ENCODE measurements around the gene SLC15A1. TPM values are rescaled to one million over a fixed set of nuclear protein-coding genes. Genes with fewer than 3 reads are reported as not detected.

The SLC15A1 gene
- total RNA-seq, 4 donors from 2014 or later = 0.57 TPM; not detected in 3

DNA sequence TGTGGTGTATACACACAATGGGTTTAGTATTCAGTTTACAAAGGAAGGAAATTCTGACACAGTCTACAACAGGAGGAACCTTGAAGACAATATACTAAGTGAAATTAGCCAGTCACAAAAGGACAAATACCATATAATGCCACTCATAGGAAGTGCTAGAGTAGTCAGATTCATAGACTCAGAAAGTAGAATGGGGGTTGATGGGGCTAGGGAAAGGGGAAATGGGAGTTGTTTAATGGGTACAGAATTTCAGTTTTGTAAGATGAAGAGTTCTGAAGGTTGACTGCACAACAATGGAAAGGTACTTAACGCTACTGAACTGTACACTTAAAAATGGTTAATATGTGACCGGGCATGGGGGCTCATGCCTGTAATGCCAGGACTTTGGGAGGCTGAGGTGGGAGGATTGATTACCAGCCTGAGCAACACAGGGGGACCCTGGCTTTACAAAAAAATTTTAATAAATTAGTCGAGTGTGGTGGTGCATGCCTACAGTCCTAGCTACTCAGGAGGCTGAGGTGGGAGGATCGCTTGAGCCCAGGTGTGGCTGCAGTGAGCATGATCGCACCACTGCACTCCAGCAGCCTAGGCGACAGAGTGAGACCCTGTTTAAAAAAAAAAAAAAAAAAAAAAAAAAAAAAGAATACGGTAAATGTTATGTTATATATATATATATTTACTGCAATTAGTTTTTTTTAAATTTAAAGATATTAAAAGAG is 45.0 kb downstream of the SLC15A1 start:
- WGBS, 2 donors (ENCODE audit: low coverage in 1 of 2) = 64 to 94% methylated on average over 5 to 7 of the region's 7 CpGs
- Histone ChIP-seq H3K4me1 (no peaks in the 10 kb centered on the region), H3K9me3 (no peaks in the 10 kb centered on the region), H3K27ac (no peak overlapping the region), H3K27me3 (no peaks in the 10 kb centered on the region), H3K36me3 (no peaks in the 10 kb centered on the region), H3K4me3 (no peak overlapping the region)
- ATAC-seq = no peak
- TF ChIP-seq POLR2AphosphoS5 (IDR thresholded peaks at IDR 0.05) (no peak), EP300 (IDR thresholded peaks at IDR 0.05) (no peak), POLR2A (IDR thresholded peaks at IDR 0.05) (no peak)
- TF ChIP-seq, protein P1, sequence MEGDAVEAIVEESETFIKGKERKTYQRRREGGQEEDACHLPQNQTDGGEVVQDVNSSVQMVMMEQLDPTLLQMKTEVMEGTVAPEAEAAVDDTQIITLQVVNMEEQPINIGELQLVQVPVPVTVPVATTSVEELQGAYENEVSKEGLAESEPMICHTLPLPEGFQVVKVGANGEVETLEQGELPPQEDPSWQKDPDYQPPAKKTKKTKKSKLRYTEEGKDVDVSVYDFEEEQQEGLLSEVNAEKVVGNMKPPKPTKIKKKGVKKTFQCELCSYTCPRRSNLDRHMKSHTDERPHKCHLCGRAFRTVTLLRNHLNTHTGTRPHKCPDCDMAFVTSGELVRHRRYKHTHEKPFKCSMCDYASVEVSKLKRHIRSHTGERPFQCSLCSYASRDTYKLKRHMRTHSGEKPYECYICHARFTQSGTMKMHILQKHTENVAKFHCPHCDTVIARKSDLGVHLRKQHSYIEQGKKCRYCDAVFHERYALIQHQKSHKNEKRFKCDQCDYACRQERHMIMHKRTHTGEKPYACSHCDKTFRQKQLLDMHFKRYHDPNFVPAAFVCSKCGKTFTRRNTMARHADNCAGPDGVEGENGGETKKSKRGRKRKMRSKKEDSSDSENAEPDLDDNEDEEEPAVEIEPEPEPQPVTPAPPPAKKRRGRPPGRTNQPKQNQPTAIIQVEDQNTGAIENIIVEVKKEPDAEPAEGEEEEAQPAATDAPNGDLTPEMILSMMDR (IDR thresholded peaks at IDR 0.05) = no peak

DNA sequence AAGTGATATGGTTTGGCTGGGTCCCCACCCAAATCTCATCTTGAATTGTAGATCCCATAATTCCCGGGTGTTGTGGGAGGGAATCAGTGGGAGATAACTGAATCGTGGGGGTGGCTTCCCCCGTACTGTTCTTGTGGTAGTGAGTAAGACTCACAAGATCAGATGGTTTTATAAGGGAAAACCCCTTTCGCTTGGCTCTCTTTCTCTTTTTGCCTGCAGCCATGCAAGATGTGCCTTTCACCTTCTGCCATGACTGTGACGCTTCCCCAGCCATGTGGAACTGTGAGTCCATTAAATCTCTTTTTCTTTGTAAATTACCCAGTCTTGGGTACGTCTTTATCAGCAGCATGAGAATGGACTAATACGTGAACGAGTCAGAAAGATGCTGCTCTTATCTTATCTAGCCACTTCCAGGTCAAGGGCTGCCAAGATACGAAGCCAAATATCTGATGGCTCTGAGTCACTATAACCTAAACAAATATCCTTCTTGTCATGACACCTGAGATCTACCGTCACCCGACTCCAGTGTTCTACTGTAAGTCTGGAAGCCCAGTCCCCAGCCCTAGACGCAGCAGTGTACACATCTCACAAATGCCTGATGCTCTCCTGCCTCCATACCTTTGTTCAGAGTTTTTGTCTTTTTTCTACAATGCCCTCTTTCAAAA is 45.9 kb downstream of the SLC15A1 start:
- H3K9me3 ChIP-seq = no peaks in the 10 kb centered on the region
- H3K27me3 ChIP-seq = no peaks in the 10 kb centered on the region
- H3K4me1 ChIP-seq = no peaks in the 10 kb centered on the region
- WGBS, 2 donors (ENCODE audit: low coverage in 1 of 2) = 46 to 51% methylated on average over 5 to 9 of the region's 12 CpGs
- no peak overlapping the region for H3K27ac ChIP-seq
- no peak for ATAC-seq
- H3K36me3 ChIP-seq = no peaks in the 10 kb centered on the region
- H3K4me3 ChIP-seq = no peak overlapping the region
- TF ChIP-seq, protein P1 (IDR thresholded peaks at IDR 0.05) = no peak
- no peak for TF ChIP-seq EP300 (IDR thresholded peaks at IDR 0.05)
- TF ChIP-seq POLR2AphosphoS5 (IDR thresholded peaks at IDR 0.05) = no peak
- no peak for TF ChIP-seq POLR2A (IDR thresholded peaks at IDR 0.05)

DNA sequence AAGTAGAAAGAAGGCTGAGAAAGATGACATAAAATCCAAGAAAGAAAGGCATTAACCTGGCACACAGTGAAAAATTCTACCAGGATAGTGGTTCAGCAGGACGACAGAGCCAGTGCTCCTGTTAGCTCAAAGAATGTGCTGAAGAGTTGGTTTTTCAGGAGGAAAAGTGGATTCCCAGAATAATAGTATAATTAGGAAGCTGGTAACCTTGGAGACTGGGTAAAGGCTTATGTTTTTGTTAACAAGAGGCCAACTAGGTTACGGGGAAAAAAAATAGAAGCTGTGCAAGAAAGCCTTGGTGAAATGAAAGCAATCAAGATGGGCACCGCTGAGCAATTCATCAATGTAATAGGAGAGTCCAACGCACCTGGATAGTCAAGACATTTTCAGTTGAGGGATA is 54.7 kb downstream of the SLC15A1 start:
- H3K4me1 ChIP-seq = no peaks in the 10 kb centered on the region
- no peak overlapping the region for H3K4me3 ChIP-seq
- H3K36me3 ChIP-seq = no peaks in the 10 kb centered on the region
- no peak overlapping the region for H3K27ac ChIP-seq
- WGBS, 2 donors (ENCODE audit: low coverage in 1 of 2) = 50 to 88% methylated on average over 4 of the region's 4 CpGs
- H3K9me3 ChIP-seq = no peaks in the 10 kb centered on the region
- H3K27me3 ChIP-seq = peaks cover 3% of the 10 kb centered on the region
- TF ChIP-seq, protein P1 (IDR thresholded peaks at IDR 0.05) = no peak
- TF ChIP-seq POLR2AphosphoS5 (IDR thresholded peaks at IDR 0.05) (no peak), POLR2A (IDR thresholded peaks at IDR 0.05) (no peak), EP300 (IDR thresholded peaks at IDR 0.05) (no peak)
- ATAC-seq = no peak

DNA sequence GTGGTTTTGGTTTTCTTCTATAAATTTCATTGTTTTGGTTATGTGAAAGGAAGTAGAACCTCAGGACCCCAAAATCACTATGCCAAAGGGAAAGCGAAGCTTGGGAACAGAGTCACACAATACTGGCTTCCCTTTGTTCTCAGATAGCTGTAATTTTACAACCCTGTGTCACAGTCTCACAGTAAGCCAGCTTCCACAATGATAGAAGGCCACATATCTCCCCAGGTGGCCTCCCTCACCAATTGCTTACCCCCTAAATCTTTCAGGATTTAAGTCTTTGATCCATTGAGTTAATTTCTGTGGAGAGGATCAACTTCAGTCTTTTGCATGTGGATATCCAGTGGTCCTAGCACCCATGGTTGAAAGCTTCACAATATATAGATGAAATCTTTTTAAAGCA is 58.7 kb downstream of the SLC15A1 start:
- H3K4me3 ChIP-seq = no peak overlapping the region
- TF ChIP-seq, protein P1 (IDR thresholded peaks at IDR 0.05) = no peak
- TF ChIP-seq POLR2A (IDR thresholded peaks at IDR 0.05) (no peak), POLR2AphosphoS5 (IDR thresholded peaks at IDR 0.05) (no peak), EP300 (IDR thresholded peaks at IDR 0.05) (no peak)
- no peak for ATAC-seq

DNA sequence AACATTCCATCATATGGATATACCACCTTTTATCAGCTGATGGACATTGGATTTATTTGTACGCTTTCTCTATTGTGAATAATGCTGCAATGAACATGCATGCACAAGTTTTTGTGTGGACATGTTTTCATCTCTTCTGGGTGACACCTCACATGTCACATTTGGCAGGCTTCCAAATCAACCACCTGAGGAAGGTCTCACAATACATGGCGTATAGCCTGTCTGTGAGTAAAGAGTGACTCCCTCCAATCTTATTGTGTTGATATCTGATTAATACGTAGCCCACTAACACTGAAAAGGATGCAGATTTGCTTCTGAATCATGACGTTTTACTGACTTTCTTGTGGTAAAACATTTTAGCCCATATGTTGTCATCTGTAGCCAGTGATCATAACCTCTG is 61.1 kb downstream of the SLC15A1 start:
- no peaks in the 10 kb centered on the region for H3K9me3 ChIP-seq
- no peaks in the 10 kb centered on the region for H3K4me1 ChIP-seq
- H3K27ac ChIP-seq = no peak overlapping the region
- TF ChIP-seq POLR2A (IDR thresholded peaks at IDR 0.05) (no peak), EP300 (IDR thresholded peaks at IDR 0.05) (no peak), POLR2AphosphoS5 (IDR thresholded peaks at IDR 0.05) (no peak)
- TF ChIP-seq, protein P1 (IDR thresholded peaks at IDR 0.05) = no peak
- ATAC-seq = no peak
- H3K4me3 ChIP-seq = no peak overlapping the region
- H3K27me3 ChIP-seq = peaks cover 3% of the 10 kb centered on the region
- WGBS, 2 donors (ENCODE audit: low coverage in 1 of 2) = 87 to 92% methylated on average over 4 of the region's 4 CpGs
- no peaks in the 10 kb centered on the region for H3K36me3 ChIP-seq

More for the DNA sequence above, 58.7 kb downstream of the SLC15A1 start:
- no peaks in the 10 kb centered on the region for H3K36me3 ChIP-seq
- no peaks in the 10 kb centered on the region for H3K9me3 ChIP-seq
- 56 to 67% methylated on average over 1 of the region's 1 CpG for WGBS, 2 donors (ENCODE audit: low coverage in 1 of 2)
- no peaks in the 10 kb centered on the region for H3K4me1 ChIP-seq
- H3K27ac ChIP-seq = no peak overlapping the region
- peaks cover 3% of the 10 kb centered on the region for H3K27me3 ChIP-seq

Data from gastroesophageal sphincter (tissue), 4 donors.